ENCODE measurements around the gene TNFAIP8L3.
"Not testable (repeated sequence)": the region's sequence is repeated elsewhere in the genome, so short reads cannot be mapped to it uniquely, and the experiment has no call there.

The TNFAIP8L3 gene

DNA sequence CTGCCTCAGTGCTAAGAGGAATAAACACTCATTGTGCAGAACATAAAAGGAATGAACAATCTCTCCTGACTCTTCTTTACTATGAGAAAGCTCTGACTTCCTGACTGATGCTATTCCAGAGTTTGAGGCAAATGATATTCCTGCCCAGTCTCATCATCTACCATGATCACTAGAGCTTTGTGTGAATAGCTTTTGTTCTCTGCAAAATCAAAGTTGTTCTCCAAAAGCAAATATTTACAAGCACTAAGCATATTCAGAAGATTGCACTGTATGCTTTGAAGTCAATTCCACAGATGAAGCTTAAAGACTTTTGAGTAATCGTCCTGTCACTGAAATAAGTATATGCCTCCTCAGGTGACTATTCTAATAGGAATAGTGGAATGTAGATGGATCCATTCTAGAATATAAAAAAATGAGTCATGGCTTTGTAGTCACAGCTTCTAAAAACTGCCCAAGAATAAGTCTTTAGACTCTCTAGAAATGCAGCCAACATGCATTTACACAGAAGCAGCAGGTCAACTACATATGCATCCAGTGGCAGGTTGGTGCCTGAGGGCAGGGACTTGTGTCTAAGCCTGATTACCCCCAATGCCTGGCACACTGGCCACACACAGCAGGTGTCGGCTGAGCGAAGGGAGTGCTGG is 34.6 kb downstream of the TNFAIP8L3 start:
- DNase-seq (ENCODE audit: low read depth in 2 of 2), result no peak

GRCh38 chr15:51054535-51054934 is 40.2 kb downstream of the TNFAIP8L3 start:
- no peak for DNase-seq (ENCODE audit: low read depth in 2 of 2)

GRCh38 chr15:51053571-51053970 is 41.1 kb downstream of the TNFAIP8L3 start:
- no peak for DNase-seq (ENCODE audit: low read depth in 2 of 2)

GRCh38 chr15:51051776-51052175 is 42.9 kb downstream of the TNFAIP8L3 start:
- DNase-seq (ENCODE audit: low read depth in 2 of 2), result no peak

DNA sequence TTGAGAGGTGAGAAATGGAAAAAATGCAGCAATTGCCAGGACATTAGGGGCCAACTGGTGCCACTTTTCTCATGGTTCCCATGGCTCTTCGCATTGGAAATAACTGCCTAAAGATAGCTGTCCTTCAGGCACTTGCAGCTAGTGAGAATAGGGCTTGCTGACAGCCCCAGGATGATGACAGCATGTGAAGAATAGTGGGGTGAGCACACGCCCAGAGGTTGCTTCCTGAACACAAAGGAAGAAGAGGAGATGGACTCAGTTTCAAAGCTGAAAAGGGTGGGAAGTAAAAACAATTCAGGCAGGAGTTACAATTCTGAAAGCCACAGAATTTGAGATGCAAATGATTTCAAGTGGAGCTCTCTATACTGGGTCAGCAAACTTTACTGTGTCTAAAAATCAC is 45.6 kb downstream of the TNFAIP8L3 start:
- DNase-seq (ENCODE audit: low read depth in 2 of 2), result no peak

- no peak for DNase-seq (ENCODE audit: low read depth in 2 of 2)
Measured at GRCh38 chr15:51048308-51048707, 46.4 kb downstream of the TNFAIP8L3 start.

DNA sequence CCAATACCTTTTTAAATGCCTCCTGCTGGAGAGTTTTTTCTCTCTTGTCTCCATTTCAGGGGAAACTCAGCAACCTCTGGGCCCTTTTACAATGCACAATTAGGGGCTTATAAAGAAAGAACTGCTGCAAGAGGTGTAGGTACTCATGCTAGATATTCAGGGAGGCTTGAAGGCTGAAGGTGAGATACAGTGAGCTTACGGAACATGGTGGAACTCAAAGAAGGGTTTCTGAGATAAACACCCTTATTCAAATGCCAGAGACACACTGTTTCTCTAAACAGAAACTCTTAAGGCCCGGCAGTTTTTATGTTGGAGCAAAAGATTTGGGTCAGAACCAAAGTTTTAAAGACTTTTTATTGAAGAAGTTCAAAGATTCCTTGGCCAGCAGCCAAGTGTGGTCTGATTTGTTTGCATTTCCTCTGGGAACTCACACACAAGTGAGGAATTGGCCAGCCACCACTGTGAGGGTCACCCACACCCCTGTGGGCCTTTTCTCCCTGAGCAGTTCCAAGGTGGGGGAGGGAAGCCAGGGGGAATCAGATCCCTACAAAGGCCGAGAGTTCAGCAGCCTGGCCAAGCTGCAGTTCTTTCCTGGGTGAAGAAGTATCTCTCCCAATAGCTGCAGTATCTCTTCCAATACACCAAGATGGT is 47.8 kb downstream of the TNFAIP8L3 start:
- DNase-seq (ENCODE audit: low read depth in 2 of 2), result no peak

GRCh38 chr15:51046016-51046415 is 48.7 kb downstream of the TNFAIP8L3 start:
- no peak for DNase-seq (ENCODE audit: low read depth in 2 of 2)

- no peak for DNase-seq (ENCODE audit: low read depth in 2 of 2)
Measured at GRCh38 chr15:51044037-51044727, 50.5 kb downstream of the TNFAIP8L3 start.

DNA sequence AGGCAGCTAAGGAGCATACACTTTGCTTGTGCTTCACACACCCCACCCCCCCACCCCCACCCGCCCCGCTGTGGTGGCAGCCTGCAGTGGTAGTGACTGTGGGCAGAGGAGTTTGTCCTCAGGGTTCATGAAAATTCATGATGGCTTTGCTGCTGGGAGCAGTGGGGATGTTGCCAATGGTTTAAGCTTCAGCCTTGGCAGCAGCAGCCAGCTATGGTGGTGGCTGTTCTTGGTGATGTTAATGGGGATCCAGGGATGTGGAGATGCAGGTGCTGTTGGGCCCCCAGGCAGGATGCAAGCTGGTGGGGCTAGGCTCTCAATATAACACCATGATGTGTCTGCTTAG is 55.8 kb downstream of the TNFAIP8L3 start:
- DNase-seq (ENCODE audit: low read depth in 2 of 2), result no peak

DNA sequence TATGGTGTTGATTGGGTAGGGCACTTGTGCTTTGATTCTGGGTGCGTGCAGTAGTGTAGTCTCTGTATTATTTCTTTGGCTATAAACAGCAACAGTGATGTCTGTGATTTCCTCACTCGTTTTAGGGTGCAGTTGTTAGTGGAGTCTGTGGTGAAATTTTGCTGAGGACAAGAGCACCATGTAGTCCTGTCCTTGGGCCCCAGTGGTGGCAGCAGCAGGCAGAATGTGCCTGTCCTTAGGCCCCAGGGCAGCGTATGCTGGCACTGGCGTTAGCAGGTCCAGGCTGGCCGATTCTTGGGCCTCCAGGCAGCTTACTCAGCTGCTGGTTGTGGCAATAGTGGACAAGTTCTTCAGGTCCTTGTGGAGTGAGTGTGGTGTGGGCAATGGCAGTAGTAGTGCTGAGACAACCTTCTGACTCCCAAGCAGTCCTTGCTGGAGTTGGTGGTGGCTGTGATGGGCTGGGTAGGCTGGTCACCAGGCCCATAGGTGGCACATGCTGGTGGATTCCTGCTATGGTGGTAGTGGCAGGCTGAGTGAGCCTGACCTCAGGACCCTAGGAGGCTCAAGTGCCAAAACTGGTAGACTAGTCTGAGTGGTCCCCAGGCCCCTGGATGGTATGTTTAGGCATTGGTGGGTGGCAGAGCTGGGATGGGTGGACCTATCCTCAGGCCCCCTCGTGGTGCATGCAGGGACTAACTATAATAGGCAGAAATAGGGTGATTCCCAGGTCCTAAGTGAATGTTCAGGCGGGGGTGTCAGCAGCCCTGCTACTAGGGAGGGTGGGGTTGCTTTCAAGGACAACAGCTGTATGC is 56.3 kb downstream of the TNFAIP8L3 start:
- no peak for DNase-seq (ENCODE audit: low read depth in 2 of 2)

GRCh38 chr15:51037474-51037873 is 57.2 kb downstream of the TNFAIP8L3 start:
- DNase-seq (ENCODE audit: low read depth in 2 of 2), result not testable (repeated sequence)

- DNase-seq (ENCODE audit: low read depth in 2 of 2), result no peak
Measured at GRCh38 chr15:51030649-51031316, 63.9 kb downstream of the TNFAIP8L3 start.

- DNase-seq (ENCODE audit: low read depth in 2 of 2), result no peak
Measured at GRCh38 chr15:51025454-51025846, 69.3 kb downstream of the TNFAIP8L3 start.

GRCh38 chr15:51024735-51025453 is 69.8 kb downstream of the TNFAIP8L3 start:
- no peak for DNase-seq (ENCODE audit: low read depth in 2 of 2)

- no peak for DNase-seq (ENCODE audit: low read depth in 2 of 2)
Measured at GRCh38 chr15:51023499-51023898, 71.2 kb downstream of the TNFAIP8L3 start.

- no peak for DNase-seq (ENCODE audit: low read depth in 2 of 2)
Measured at GRCh38 chr15:51022206-51022605, 72.5 kb downstream of the TNFAIP8L3 start.

DNA sequence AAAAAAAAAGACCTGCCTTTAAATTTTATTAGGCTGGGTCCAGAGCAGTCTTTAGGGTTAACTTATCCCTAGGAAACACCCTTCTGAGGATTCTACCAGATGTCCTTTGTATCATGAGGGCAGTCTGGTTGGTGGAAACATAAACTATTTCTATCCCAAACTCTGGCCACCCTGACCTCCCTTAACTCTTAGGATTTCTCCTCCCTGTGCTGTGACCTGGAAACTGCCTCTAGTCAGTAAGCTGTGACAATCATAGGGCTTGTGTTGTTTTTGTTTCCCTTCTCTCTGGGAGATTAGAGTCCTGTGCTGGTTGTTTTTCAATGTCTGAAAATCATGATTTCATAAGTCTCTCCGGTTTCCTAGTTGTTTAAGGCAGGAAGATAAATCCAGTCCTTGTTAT is 78.1 kb downstream of the TNFAIP8L3 start:
- no peak for DNase-seq (ENCODE audit: low read depth in 2 of 2)

DNA sequence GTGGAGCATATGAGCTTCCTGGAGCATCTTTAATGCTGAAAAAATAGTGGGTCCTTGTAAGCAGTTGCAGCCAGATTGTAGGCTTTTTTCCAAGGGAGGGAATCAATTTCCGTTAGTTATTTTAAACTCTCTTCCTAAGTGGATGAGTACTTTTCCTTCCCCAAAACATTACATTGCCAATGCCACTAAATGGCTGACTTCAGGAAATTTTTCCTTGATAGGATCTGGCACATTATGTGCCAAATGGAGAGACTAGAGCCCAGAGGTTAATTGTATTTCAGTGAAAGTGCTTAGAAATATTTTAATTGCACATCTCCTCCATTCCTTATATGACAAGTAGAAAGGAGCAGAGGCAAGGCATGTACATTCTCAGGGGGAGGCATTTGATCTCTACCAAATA is 83.5 kb downstream of the TNFAIP8L3 start:
- no peak for DNase-seq (ENCODE audit: low read depth in 2 of 2)

GRCh38 chr15:51007131-51007666 is 87.5 kb downstream of the TNFAIP8L3 start:
- DNase-seq (ENCODE audit: low read depth in 2 of 2), result no peak
